Stomach (tissue), 4 donors: ENCODE data around the gene FMC1.

ENCODE experiments used
- CTCF ChIP-seq, 7 experiments: fragments of 450-650 bp in 4 of 7; fragments of 200-600 bp in 3 of 7; sonication (generic) in 3 of 7; IDR thresholded peaks; one replicate each; pipeline ENCODE4 v1.5.1; 2016 to 2019; ENCODE audit warnings: antibody characterized with exemption in 7 of 7, control low read depth in 2 of 7, mild to moderate bottlenecking in 1 of 7
- POLR2A ChIP-seq, 4 donors: fragments of 450-650 bp; IDR thresholded peaks; one replicate each; pipeline ENCODE4 v1.6.1; 2016; ENCODE audit warnings: antibody characterized with exemption in 4 of 4, control low read depth in 2 of 4, mild to moderate bottlenecking in 1 of 4, moderate library complexity in 1 of 4

- no peak for TF ChIP-seq CTCF (IDR thresholded peaks at IDR 0.05)
- no peak for TF ChIP-seq POLR2A (IDR thresholded peaks at IDR 0.05)
Measured at GRCh38 chr7:139299296-139299695, 41.8 kb upstream of the FMC1 start.
